HL-60 (cell line): ENCODE results near the gene GYG2.

Experiments
- TF ChIP-seq, protein P1 (sequence below): IDR thresholded peaks from 2 replicates; pipeline ENCODE4 v1.6.1; 2012; ENCODE audit warnings: low read depth; ENCODE audit not compliant: insufficient replicate concordance
- TF ChIP-seq, protein P2 (sequence below): IDR thresholded peaks from one replicate; pipeline ENCODE4 v1.5.1; 2011; ENCODE audit warnings: low read length, control low read depth, inconsistent platforms; ENCODE audit not compliant: insufficient read depth

- TF ChIP-seq, protein P1, sequence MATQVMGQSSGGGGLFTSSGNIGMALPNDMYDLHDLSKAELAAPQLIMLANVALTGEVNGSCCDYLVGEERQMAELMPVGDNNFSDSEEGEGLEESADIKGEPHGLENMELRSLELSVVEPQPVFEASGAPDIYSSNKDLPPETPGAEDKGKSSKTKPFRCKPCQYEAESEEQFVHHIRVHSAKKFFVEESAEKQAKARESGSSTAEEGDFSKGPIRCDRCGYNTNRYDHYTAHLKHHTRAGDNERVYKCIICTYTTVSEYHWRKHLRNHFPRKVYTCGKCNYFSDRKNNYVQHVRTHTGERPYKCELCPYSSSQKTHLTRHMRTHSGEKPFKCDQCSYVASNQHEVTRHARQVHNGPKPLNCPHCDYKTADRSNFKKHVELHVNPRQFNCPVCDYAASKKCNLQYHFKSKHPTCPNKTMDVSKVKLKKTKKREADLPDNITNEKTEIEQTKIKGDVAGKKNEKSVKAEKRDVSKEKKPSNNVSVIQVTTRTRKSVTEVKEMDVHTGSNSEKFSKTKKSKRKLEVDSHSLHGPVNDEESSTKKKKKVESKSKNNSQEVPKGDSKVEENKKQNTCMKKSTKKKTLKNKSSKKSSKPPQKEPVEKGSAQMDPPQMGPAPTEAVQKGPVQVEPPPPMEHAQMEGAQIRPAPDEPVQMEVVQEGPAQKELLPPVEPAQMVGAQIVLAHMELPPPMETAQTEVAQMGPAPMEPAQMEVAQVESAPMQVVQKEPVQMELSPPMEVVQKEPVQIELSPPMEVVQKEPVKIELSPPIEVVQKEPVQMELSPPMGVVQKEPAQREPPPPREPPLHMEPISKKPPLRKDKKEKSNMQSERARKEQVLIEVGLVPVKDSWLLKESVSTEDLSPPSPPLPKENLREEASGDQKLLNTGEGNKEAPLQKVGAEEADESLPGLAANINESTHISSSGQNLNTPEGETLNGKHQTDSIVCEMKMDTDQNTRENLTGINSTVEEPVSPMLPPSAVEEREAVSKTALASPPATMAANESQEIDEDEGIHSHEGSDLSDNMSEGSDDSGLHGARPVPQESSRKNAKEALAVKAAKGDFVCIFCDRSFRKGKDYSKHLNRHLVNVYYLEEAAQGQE = no peak
- TF ChIP-seq, protein P2, sequence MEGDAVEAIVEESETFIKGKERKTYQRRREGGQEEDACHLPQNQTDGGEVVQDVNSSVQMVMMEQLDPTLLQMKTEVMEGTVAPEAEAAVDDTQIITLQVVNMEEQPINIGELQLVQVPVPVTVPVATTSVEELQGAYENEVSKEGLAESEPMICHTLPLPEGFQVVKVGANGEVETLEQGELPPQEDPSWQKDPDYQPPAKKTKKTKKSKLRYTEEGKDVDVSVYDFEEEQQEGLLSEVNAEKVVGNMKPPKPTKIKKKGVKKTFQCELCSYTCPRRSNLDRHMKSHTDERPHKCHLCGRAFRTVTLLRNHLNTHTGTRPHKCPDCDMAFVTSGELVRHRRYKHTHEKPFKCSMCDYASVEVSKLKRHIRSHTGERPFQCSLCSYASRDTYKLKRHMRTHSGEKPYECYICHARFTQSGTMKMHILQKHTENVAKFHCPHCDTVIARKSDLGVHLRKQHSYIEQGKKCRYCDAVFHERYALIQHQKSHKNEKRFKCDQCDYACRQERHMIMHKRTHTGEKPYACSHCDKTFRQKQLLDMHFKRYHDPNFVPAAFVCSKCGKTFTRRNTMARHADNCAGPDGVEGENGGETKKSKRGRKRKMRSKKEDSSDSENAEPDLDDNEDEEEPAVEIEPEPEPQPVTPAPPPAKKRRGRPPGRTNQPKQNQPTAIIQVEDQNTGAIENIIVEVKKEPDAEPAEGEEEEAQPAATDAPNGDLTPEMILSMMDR = no peak
Observed at GRCh38 chrX:2794336-2794735, 34.4 kb upstream of the GYG2 start.
